Heart left ventricle (tissue), 16 donors: ENCODE data around the gene ASCL4. TPM values are rescaled to one million over a fixed set of nuclear protein-coding genes. Genes with fewer than 3 reads are reported as not detected.

Source experiments
- ATAC-seq, 4 donors: fragments of 200-7000 bp; cut with Tn5 transposase; one replicate each; pipeline ENCODE4 v1.9.1; 2020 to 2022; ENCODE audit warnings: moderate library complexity in 4 of 4, mild to moderate bottlenecking in 3 of 4, moderate number of reproducible peaks in 1 of 4
- DNase-seq, 5 donors: peaks; one replicate each; pipeline ENCODE4 v3.0.0-alpha.2; 2020
- H3K27ac ChIP-seq, 12 donors: fragments of 200-600 bp; sonication (generic) in 4 of 12; one replicate each; pipeline versions ENCODE4 v1.5.0 to v1.8.0; 2016 to 2022; ENCODE audit warnings: mild to moderate bottlenecking in 2 of 12
- H3K27me3 ChIP-seq, 9 donors: fragments of 200-600 bp; sonication (generic) in 2 of 9; one replicate each; pipeline versions ENCODE4 v1.5.1 to v1.8.0; 2016 to 2022; ENCODE audit warnings: mild to moderate bottlenecking in 3 of 9
- H3K36me3 ChIP-seq, 9 donors: fragments of 200-600 bp; sonication (generic) in 2 of 9; one replicate each; pipeline versions ENCODE4 v1.5.0 to v1.8.0; 2018 to 2022; ENCODE audit warnings: mild to moderate bottlenecking in 2 of 9
- H3K4me1 ChIP-seq, 12 donors: fragments of 200-600 bp; sonication (generic) in 4 of 12; one replicate each; pipeline versions ENCODE4 v1.5.0 to v1.8.0; 2016 to 2022; ENCODE audit warnings: mild to moderate bottlenecking in 3 of 12
- H3K4me3 ChIP-seq, 12 donors: fragments of 200-600 bp; sonication (generic) in 4 of 12; one replicate each; pipeline versions ENCODE4 v1.5.0 to v1.8.0; 2017 to 2022; ENCODE audit warnings: mild to moderate bottlenecking in 9 of 12, moderate library complexity in 4 of 12
- H3K9me3 ChIP-seq, 12 donors: fragments of 200-600 bp; sonication (generic) in 4 of 12; one replicate each; pipeline versions ENCODE4 v1.5.0 to v1.8.0; 2016 to 2022; ENCODE audit warnings: mild to moderate bottlenecking in 1 of 12
- POLR2A ChIP-seq, 2 donors: fragments of 450-650 bp; IDR thresholded peaks; one replicate each; pipeline ENCODE4 v1.6.1; 2017; ENCODE audit warnings: antibody characterized with exemption in 2 of 2, mild to moderate bottlenecking in 2 of 2, moderate library complexity in 2 of 2
- WGBS, 4 donors: extraction: QIAGEN DNeasy Blood & Tissue Kit in 2 of 4; methylation state at CpG; one replicate each; pipeline versions ENCODE4 v1.1.5 to v1.1.7; 2013 to 2018; 5-methylcytosine and 5-hydroxymethylcytosine counted together
- intact Hi-C, 10 donors: fragments of 100-400 bp; cut with DNase I; formaldehyde crosslinking; loops; one replicate each; pipeline versions ENCODE4 v1.11.1 to v1.14.2; 2022
- polyA plus RNA-seq, 2 donors: library from polyadenylated mRNA; stranded (reverse); fragments of 200-250 nt; gene quantifications; one replicate each; pipeline ENCODE4 v1.2.3, GENCODE V29; 2013
- total RNA-seq, 9 donors: library from RNA; depleted of rRNA in 2 of 9; stranded (reverse); fragments of >200 nt in 2 of 9; fragmentation: NEBNext Ultra II Directional in 3 of 9; extraction: Animal tissue kit (Norgen Biotek cat#: 25700) in 3 of 9; gene quantifications; one replicate each; pipeline versions ENCODE4 v1.1.0 to v1.2.4, GENCODE V29; 2016 to 2023
- TF ChIP-seq, protein P1 (sequence below), 12 donors: fragments of 200-600 bp; sonication (generic) in 4 of 12; IDR thresholded peaks; one replicate each; pipeline versions ENCODE4 v1.5.0 to v1.8.0; 2018 to 2022; ENCODE audit warnings: antibody characterized with exemption in 12 of 12, mild to moderate bottlenecking in 5 of 12
- donor health status: ischemic (EF 13 %, LVEDD 7.1; RV severe dilation, severe dysfunction).
- donor health status: healthy with polysubstance abuse.
- donor health status: DM: no; HTN: yes; CAD: no.
- donor health status: DM: no; HTN: no; CAD: no.
- donor health status: ischemic (EF 25% LVEDD 6.9; RV normal size, moderate dysfunction).
- donor health status: ischemic (EF 25% LVEDD 5.7; RV mildly dilated, moderate dysfunction).
- donor health status: healthy.
- donor health status: DM: yes; HTN: yes; CAD: no.
- donor health status: ischemic (EF 35%, LVEDD 5.7; RV mildly dilated, moderate dysfunction).
- donor health status: nonischemic (EF 11% LVEDD 7.7; RV severe dilation, severe dysfunction).
- donor health status: DM: yes; HTN: yes; CAD: no.
- donor health status: PGD.
- donor health status: ischemic (EF 29% LVEDD 5.4; RV normal size, mild dysfunction).
- donor health status: nonischemic (EF 23%, LVEDD 6.1; RV moderate dilation, normal function).

Gene ASCL4
- total and polyA plus RNA-seq, 11 donors = not detected

DNA sequence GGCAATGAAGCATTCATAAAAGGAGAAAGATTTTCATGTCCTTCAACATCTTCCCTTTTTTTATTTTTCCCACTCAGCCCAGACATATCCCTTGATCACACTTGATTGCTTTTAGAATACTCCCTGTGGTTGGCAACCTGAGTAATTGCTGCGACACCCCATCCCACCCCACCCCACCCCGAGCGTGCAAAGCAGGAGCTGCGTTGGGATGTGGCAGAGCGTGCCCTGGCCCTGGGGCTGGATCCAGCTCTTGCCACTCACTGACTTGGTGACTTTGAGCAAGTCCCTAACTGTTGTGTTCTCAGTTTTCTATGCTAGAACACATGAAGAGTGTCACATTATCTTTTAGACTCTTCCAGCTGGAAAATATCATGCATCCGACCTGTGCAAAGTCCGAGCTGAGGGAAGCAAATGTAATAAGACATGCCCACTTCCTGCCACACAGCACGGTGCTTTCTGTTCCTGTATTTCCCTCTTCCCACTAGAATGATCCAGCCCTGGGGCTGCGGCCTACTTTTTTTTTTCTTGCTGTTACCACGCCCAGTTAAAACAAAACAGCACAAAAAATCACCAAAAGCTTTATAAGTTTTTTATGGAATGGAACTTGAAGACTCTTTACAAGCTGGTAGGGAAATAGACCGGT lies 4.0 kb downstream of the ASCL4 start:
- 52 to 69% (median 55%) methylated on average over 11 of the region's 11 CpGs for WGBS, 4 donors
- Histone ChIP-seq H3K27me3 (peaks cover 13 to 54% (median 23%) of the 10 kb centered on the region in 9 donors), H3K4me1 (peaks cover 0 to 26% (median 0%) of the 10 kb centered on the region in 12 donors), H3K27ac (peak overlapping the region in 1 of 12 donors; percentile 84), H3K36me3 (no peaks in the 10 kb centered on the region), H3K4me3 (no peak overlapping the region), H3K9me3 (no peaks in the 10 kb centered on the region)
- ATAC-seq = peak in 2 of 4 donors; percentile 59 to 62
- DNase-seq = no peak
- intact Hi-C loops = loop anchor here in 1 of 10 donors (10.0 kb wide), 1 partner anchor 406 kb away; no protein-coding TSS in a partner anchor
- TF ChIP-seq, protein P1, sequence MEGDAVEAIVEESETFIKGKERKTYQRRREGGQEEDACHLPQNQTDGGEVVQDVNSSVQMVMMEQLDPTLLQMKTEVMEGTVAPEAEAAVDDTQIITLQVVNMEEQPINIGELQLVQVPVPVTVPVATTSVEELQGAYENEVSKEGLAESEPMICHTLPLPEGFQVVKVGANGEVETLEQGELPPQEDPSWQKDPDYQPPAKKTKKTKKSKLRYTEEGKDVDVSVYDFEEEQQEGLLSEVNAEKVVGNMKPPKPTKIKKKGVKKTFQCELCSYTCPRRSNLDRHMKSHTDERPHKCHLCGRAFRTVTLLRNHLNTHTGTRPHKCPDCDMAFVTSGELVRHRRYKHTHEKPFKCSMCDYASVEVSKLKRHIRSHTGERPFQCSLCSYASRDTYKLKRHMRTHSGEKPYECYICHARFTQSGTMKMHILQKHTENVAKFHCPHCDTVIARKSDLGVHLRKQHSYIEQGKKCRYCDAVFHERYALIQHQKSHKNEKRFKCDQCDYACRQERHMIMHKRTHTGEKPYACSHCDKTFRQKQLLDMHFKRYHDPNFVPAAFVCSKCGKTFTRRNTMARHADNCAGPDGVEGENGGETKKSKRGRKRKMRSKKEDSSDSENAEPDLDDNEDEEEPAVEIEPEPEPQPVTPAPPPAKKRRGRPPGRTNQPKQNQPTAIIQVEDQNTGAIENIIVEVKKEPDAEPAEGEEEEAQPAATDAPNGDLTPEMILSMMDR (IDR thresholded peaks at IDR 0.05) = no peak
- TF ChIP-seq POLR2A (IDR thresholded peaks at IDR 0.05) = no peak

DNA sequence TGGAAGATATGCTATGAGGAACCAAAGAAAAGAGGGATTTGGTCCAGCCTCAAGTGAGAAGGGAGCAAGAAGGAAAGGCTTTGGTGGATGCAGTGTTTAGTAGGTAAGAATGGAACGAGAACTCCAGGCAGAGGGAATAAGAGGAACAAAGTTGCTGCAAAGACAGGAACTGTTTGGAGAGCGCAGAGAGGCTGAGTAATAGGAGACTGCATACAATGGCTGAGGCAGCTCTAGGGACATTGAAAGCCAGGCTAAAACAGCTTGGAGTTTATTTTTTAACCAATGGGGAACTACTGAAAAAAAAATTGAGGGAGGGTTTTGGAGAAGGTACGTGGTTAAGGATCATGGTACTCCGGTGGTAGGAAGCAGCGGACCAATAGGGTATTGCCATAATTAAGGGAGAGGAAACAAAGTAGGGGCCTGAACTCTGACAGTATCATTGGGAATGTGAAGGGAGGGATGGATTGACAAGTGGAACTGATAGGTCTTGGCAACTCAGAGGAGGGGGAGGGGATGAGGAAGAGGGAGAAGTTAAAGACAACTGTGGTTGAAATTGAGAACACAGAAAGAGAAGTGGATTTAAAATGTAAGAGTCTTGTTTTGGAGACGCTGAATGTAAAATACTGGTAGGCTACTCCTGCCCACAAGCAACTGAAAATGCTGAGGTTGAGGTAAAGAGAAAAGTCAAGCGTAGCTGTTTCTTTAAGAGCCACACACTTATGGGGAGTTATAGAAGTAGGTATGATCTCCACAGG lies 4.8 kb downstream of the ASCL4 start:
- intact Hi-C loops = loop anchor here in 1 of 10 donors (10.0 kb wide), 1 partner anchor 406 kb away; no protein-coding TSS in a partner anchor
- Histone ChIP-seq H3K27me3 (peaks cover 13 to 46% (median 20%) of the 10 kb centered on the region in 9 donors), H3K4me3 (peak overlapping the region in 1 of 12 donors; percentile 8), H3K36me3 (no peaks in the 10 kb centered on the region), H3K4me1 (peaks cover 0 to 26% (median 0%) of the 10 kb centered on the region in 12 donors), H3K27ac (peak overlapping the region in 1 of 12 donors; percentile 84), H3K9me3 (no peaks in the 10 kb centered on the region)
- DNase-seq (peak in 1 of 5 donors; percentile 32), ATAC-seq (peak; percentile 50 to 61 (median 52))
- TF ChIP-seq, protein P1 (IDR thresholded peaks at IDR 0.05) = no peak
- TF ChIP-seq POLR2A (IDR thresholded peaks at IDR 0.05) = no peak
- WGBS, 4 donors = 74 to 76% (median 74%) methylated on average over 7 of the region's 7 CpGs

GRCh38 chr12:107780298-107780697 lies 5.8 kb downstream of the ASCL4 start:
- no peaks in the 10 kb centered on the region for H3K36me3 ChIP-seq
- WGBS, 4 donors = 0 to 87% (median 56%) methylated on average over 1 of the region's 1 CpG
- intact Hi-C loops = no loop called here
- no peaks in the 10 kb centered on the region for H3K9me3 ChIP-seq
- DNase-seq (no peak), ATAC-seq (peak in 1 of 4 donors; percentile 42)
- TF ChIP-seq POLR2A (IDR thresholded peaks at IDR 0.05) = no peak
- TF ChIP-seq, protein P1 (IDR thresholded peaks at IDR 0.05) = no peak
- peaks cover 9 to 36% (median 11%) of the 10 kb centered on the region in 9 donors for H3K27me3 ChIP-seq
- no peak overlapping the region for H3K4me3 ChIP-seq
- H3K27ac ChIP-seq = peak overlapping the region in 1 of 12 donors; percentile 84
- peaks cover 0 to 21% (median 0%) of the 10 kb centered on the region in 12 donors for H3K4me1 ChIP-seq

DNA sequence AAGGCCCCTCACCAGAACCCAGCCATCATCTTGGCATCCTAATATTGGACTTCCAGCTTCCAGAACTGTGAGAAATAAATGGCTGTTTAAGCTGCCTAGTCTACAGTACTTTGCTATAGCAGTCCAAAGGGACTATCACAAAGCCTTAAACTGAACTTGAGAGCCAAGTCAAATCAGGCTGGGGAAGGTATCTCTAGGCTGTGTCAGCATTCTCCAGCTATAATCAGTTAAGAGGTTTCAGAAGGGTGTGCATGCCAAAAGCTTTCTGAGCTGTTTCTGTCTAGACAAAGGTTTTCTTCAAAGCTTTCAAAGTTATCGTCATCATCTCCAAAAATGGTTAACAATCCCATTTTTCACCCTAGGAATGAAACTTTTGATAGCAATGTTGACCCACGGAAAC lies 7.6 kb downstream of the ASCL4 start:
- Histone ChIP-seq H3K36me3 (no peaks in the 10 kb centered on the region), H3K9me3 (no peaks in the 10 kb centered on the region), H3K27ac (no peak overlapping the region), H3K4me3 (no peak overlapping the region), H3K27me3 (peaks cover 0 to 18% (median 0%) of the 10 kb centered on the region in 9 donors), H3K4me1 (peaks cover 0 to 18% (median 0%) of the 10 kb centered on the region in 12 donors)
- WGBS, 4 donors = 44 to 82% (median 64%) methylated on average over 2 of the region's 2 CpGs
- DNase-seq (no peak), ATAC-seq (no peak)
- intact Hi-C loops = no loop called here
- TF ChIP-seq, protein P1 (IDR thresholded peaks at IDR 0.05) = no peak
- no peak for TF ChIP-seq POLR2A (IDR thresholded peaks at IDR 0.05)
